Neural progenitor cell (in vitro differentiated cells): Measurements from ENCODE around the gene SPARCL1. TPM values are rescaled to one million over a fixed set of nuclear protein-coding genes. Genes with fewer than 3 reads are reported as not detected.
"Not testable (repeated sequence)": the region's sequence is repeated elsewhere in the genome, so short reads cannot be mapped to it uniquely, and the experiment has no call there.

Source experiments
- DNase-seq: peaks from one replicate; pipeline ENCODE4 v3.0.0-alpha.2; 2016; ENCODE audit warnings: low spot score
- H2AFZ ChIP-seq: fragments of 200-600 bp; sonication (generic); replicated peaks from 2 replicates; pipeline ENCODE4 v1.6.1; 2016; ENCODE audit warnings: antibody characterized with exemption
- H3F3A ChIP-seq: fragments of 200-600 bp; sonication (generic); 2 replicates; pipeline ENCODE4 v1.6.1; 2016; ENCODE audit warnings: antibody characterized with exemption, low read depth
- H3K27ac ChIP-seq: fragments of 200-600 bp; sonication (generic); 2 replicates; pipeline ENCODE4 v1.5.1; 2016; ENCODE audit warnings: mild to moderate bottlenecking
- H3K27me3 ChIP-seq: fragments of 200-600 bp; sonication (generic); 2 replicates; pipeline ENCODE4 v1.6.1; 2016; ENCODE audit warnings: mild to moderate bottlenecking, moderate library complexity
- H3K36me3 ChIP-seq: fragments of 200-600 bp; sonication (generic); 2 replicates; pipeline ENCODE4 v1.5.1; 2016
- H3K4me1 ChIP-seq: fragments of 200-600 bp; sonication (generic); 2 replicates; pipeline ENCODE4 v1.6.1; 2016; ENCODE audit warnings: mixed run types
- H3K4me2 ChIP-seq: fragments of 200-600 bp; sonication (generic); 2 replicates; pipeline ENCODE4 v1.6.1; 2016
- H3K4me3 ChIP-seq: fragments of 200-600 bp; sonication (generic); 2 replicates; pipeline ENCODE4 v1.5.1; 2016
- H3K79me2 ChIP-seq: fragments of 200-600 bp; sonication (generic); 2 replicates; pipeline ENCODE4 v1.6.1; 2016; ENCODE audit warnings: low read depth
- H3K9ac ChIP-seq: fragments of 200-600 bp; sonication (generic); 2 replicates; pipeline ENCODE4 v1.6.1; 2016
- H3K9me3 ChIP-seq: fragments of 200-600 bp; sonication (generic); 2 replicates; pipeline ENCODE4 v1.5.1; 2016; ENCODE audit warnings: low read depth
- H4K20me1 ChIP-seq: fragments of 200-600 bp; sonication (generic); 2 replicates; pipeline ENCODE4 v1.6.1; 2016; ENCODE audit warnings: low read depth
- H3K27ac Mint-ChIP-seq: 3 replicates; pipeline ENCODE4 v1.8.0; 2021; ENCODE audit warnings: mixed read lengths
- H3K27me3 Mint-ChIP-seq: 2 replicates; pipeline ENCODE4 v1.8.0; 2022; ENCODE audit warnings: low read depth, mild to moderate bottlenecking, inconsistent platforms, moderate library complexity, mixed read lengths; ENCODE audit not compliant: insufficient read depth
- H3K36me3 Mint-ChIP-seq: 3 replicates; pipeline ENCODE4 v1.8.0; 2021; ENCODE audit warnings: mixed read lengths
- H3K4me1 Mint-ChIP-seq: 3 replicates; pipeline ENCODE4 v1.8.0; 2021; ENCODE audit warnings: mixed read lengths
- H3K4me3 Mint-ChIP-seq: 3 replicates; pipeline ENCODE4 v1.8.0; 2021; ENCODE audit warnings: mild to moderate bottlenecking, moderate library complexity, mixed read lengths
- H3K9me3 Mint-ChIP-seq: 3 replicates; pipeline ENCODE4 v1.8.0; 2020; ENCODE audit warnings: mixed read lengths
- CTCF ChIP-seq: fragments of 200-600 bp; sonication (generic); IDR thresholded peaks from 2 replicates; pipeline ENCODE4 v1.5.1; 2017; ENCODE audit warnings: antibody characterized with exemption, mild to moderate bottlenecking
- EZH2 ChIP-seq: fragments of 200-600 bp; sonication (generic); IDR thresholded peaks from 2 replicates; pipeline ENCODE4 v1.6.1; 2017; ENCODE audit warnings: antibody characterized with exemption, mild to moderate bottlenecking, moderate library complexity
- EZH2phosphoT487 ChIP-seq: fragments of 200-600 bp; sonication (generic); IDR thresholded peaks from 2 replicates; pipeline ENCODE4 v1.6.1; 2017; ENCODE audit warnings: antibody characterized with exemption
- total RNA-seq: library from RNA; depleted of rRNA; stranded (reverse); fragments of >200 nt; gene quantifications from 2 replicates; pipeline ENCODE4 v1.2.3, GENCODE V29; 2015; ENCODE audit warnings: low replicate concordance

Gene SPARCL1
- total RNA-seq, 1 donor from 2014 or later, result not detected

DNA sequence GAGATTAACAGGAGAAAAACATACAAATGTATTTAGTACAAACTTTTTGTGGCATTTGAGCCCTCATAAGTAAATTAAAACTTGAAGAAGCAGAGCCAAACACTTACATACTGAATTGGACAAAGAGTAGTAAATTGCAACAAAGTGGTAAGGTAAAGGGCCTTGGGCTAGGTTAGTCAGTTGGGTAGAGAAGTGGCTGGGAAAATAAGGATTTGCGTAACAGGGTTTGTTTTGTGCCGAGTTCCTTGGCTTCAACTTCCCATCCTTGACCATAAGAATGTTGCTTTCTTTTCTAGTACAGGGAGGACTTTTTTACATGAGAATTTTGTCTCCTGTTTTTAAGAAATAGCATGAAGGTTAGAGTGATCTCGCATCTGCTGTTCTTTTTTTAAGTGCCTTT, 45.8 kb upstream of the SPARCL1 start:
- H3K27ac Mint-ChIP-seq, result no peak overlapping the region
- Histone ChIP-seq H4K20me1 (no peaks in the 10 kb centered on the region), H2AFZ (no peak overlapping the region), H3K9ac (no peak overlapping the region), H3K27ac (no peak overlapping the region), H3K27me3 (no peaks in the 10 kb centered on the region), H3F3A (no peaks in the 10 kb centered on the region), H3K4me3 (no peak overlapping the region), H3K4me2 (no peak overlapping the region), H3K4me1 (no peaks in the 10 kb centered on the region), H3K36me3 (no peaks in the 10 kb centered on the region), H3K9me3 (no peaks in the 10 kb centered on the region), H3K79me2 (no peaks in the 10 kb centered on the region)
- no peak for TF ChIP-seq EZH2phosphoT487
- TF ChIP-seq CTCF, result no peak
- no peak for TF ChIP-seq EZH2
- no peaks in the 10 kb centered on the region for H3K9me3 Mint-ChIP-seq
- no peak overlapping the region for H3K4me3 Mint-ChIP-seq
- H3K27me3 Mint-ChIP-seq, result peaks cover 9% of the 10 kb centered on the region
- no peak for DNase-seq
- H3K4me1 Mint-ChIP-seq, result no peaks in the 10 kb centered on the region
- H3K36me3 Mint-ChIP-seq, result no peaks in the 10 kb centered on the region

DNA sequence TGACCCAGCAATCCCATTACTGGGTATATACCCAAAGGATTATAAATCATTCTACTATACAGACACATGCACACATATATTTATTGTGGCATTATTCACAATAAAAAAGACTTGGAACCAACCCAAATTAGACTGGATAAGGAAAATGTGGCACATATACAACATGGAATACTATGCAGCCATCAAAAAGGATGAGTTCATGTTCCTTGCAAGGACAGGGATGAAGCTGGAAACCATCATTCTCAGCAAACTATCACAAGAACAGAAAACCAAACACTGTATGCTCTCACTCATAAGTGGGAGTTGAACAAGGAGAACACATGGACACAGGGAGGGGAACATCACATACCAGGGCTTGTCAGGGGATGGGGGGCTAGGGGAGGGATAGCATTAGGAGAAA, 45.2 kb upstream of the SPARCL1 start:
- H3K4me3 ChIP-seq, H3K9ac ChIP-seq, H3K79me2 ChIP-seq, H3K4me3 Mint-ChIP-seq, H3K27me3 Mint-ChIP-seq, H3K27ac Mint-ChIP-seq, H3K27me3 ChIP-seq, H3K9me3 ChIP-seq, H3K36me3 Mint-ChIP-seq, H4K20me1 ChIP-seq, H3K4me2 ChIP-seq, DNase-seq, H3K9me3 Mint-ChIP-seq, H3F3A ChIP-seq, H3K36me3 ChIP-seq, H3K4me1 ChIP-seq, H2AFZ ChIP-seq, H3K27ac ChIP-seq, H3K4me1 Mint-ChIP-seq: not testable (repeated sequence)

- no peak for DNase-seq
- TF ChIP-seq EZH2phosphoT487 (no peak), EZH2 (no peak), CTCF (no peak)
- H3K36me3 ChIP-seq, result no peaks in the 10 kb centered on the region
- H3K27me3 Mint-ChIP-seq, result peaks cover 10% of the 10 kb centered on the region
- no peak overlapping the region for H3K4me3 ChIP-seq
- H3K4me2 ChIP-seq, result no peak overlapping the region
- H3K79me2 ChIP-seq, result no peaks in the 10 kb centered on the region
- no peak overlapping the region for H2AFZ ChIP-seq
- H3K27ac ChIP-seq, result no peak overlapping the region
- peaks cover 2% of the 10 kb centered on the region for H3K9me3 Mint-ChIP-seq
- H3K27ac Mint-ChIP-seq, result no peak overlapping the region
- H3K9ac ChIP-seq, result no peak overlapping the region
- H3K4me3 Mint-ChIP-seq, result no peak overlapping the region
- H3K9me3 ChIP-seq, result no peaks in the 10 kb centered on the region
- no peaks in the 10 kb centered on the region for H3K4me1 Mint-ChIP-seq
- no peaks in the 10 kb centered on the region for H3K4me1 ChIP-seq
- H3K36me3 Mint-ChIP-seq, result no peaks in the 10 kb centered on the region
- no peaks in the 10 kb centered on the region for H3K27me3 ChIP-seq
- H4K20me1 ChIP-seq, result no peaks in the 10 kb centered on the region
- H3F3A ChIP-seq, result no peaks in the 10 kb centered on the region
Observed at GRCh38 chr4:87570290-87570805, 41.2 kb upstream of the SPARCL1 start.

- H3K9ac ChIP-seq, result no peak overlapping the region
- no peaks in the 10 kb centered on the region for H3K4me1 Mint-ChIP-seq
- H3K27ac Mint-ChIP-seq, result no peak overlapping the region
- no peak overlapping the region for H3K4me2 ChIP-seq
- no peaks in the 10 kb centered on the region for H3K9me3 ChIP-seq
- H3K27ac ChIP-seq, result no peak overlapping the region
- no peaks in the 10 kb centered on the region for H3K27me3 ChIP-seq
- H3K36me3 ChIP-seq, result no peaks in the 10 kb centered on the region
- no peak overlapping the region for H2AFZ ChIP-seq
- no peak overlapping the region for H3K4me3 Mint-ChIP-seq
- no peak for DNase-seq
- TF ChIP-seq CTCF (no peak), EZH2phosphoT487 (no peak), EZH2 (no peak)
- peaks cover 4% of the 10 kb centered on the region for H3K27me3 Mint-ChIP-seq
- H3K4me1 ChIP-seq, result no peaks in the 10 kb centered on the region
- H3K79me2 ChIP-seq, result no peaks in the 10 kb centered on the region
- H4K20me1 ChIP-seq, result no peaks in the 10 kb centered on the region
- H3K36me3 Mint-ChIP-seq, result no peaks in the 10 kb centered on the region
- H3K9me3 Mint-ChIP-seq, result peaks cover 2% of the 10 kb centered on the region
- no peaks in the 10 kb centered on the region for H3F3A ChIP-seq
- no peak overlapping the region for H3K4me3 ChIP-seq
Observed at GRCh38 chr4:87567191-87567590, 38.0 kb upstream of the SPARCL1 start.
